Nephron (organoid): ENCODE data around the gene PDZD8.

Source experiments
- H3K27ac Mint-ChIP-seq, 3 experiments: 2 replicates each; pipeline ENCODE4 v1.8.0; 2020; ENCODE audit warnings: mixed read lengths in 3 of 3, mild to moderate bottlenecking in 2 of 3, moderate library complexity in 1 of 3
- H3K27me3 Mint-ChIP-seq: 2 replicates; pipeline ENCODE4 v1.8.0; 2021; ENCODE audit warnings: low read depth, mild to moderate bottlenecking, moderate library complexity, mixed read lengths
- H3K36me3 Mint-ChIP-seq: 2 replicates; pipeline ENCODE4 v1.8.0; 2020; ENCODE audit warnings: low read depth, mixed read lengths
- H3K4me1 Mint-ChIP-seq: 2 replicates; pipeline ENCODE4 v1.8.0; 2020; ENCODE audit warnings: mixed read lengths
- H3K4me3 Mint-ChIP-seq, 3 experiments: 2 replicates each; pipeline ENCODE4 v1.8.0; 2020; ENCODE audit warnings: mild to moderate bottlenecking in 3 of 3, mixed read lengths in 3 of 3, moderate library complexity in 2 of 3
- H3K9me3 Mint-ChIP-seq: 2 replicates; pipeline ENCODE4 v1.8.0; 2020; ENCODE audit warnings: mixed read lengths
- TF ChIP-seq, protein P1 (sequence below), 3 experiments: fragments of 200-600 bp; sonication (generic); IDR thresholded peaks; one replicate each; pipeline ENCODE4 v1.5.0; 2021; ENCODE audit warnings: antibody characterized with exemption in 3 of 3; ENCODE audit not compliant: unreplicated experiment in 3 of 3

PDZD8 gene

DNA sequence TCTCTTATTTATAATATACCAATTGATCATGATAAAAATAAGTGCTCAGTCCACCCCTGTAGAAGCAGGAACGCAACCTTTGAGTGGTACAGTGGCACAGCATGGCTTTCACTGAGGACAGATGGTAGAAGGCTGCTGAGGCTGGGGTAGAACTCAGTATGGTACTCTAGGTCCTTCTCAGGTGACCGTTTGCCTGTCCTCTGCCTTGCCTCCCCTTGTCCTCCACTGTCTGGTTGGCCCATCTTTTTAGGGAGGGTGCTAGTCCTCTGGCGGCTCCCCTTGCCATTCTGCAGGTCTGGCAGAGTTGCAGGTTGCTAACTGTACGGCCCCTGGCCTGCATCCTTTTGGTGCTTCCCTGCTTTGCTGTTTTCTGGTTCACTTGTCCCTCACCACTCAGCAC, 107.0 kb downstream of the PDZD8 start:
- no peak overlapping the region for H3K4me3 Mint-ChIP-seq
- TF ChIP-seq, protein P1, sequence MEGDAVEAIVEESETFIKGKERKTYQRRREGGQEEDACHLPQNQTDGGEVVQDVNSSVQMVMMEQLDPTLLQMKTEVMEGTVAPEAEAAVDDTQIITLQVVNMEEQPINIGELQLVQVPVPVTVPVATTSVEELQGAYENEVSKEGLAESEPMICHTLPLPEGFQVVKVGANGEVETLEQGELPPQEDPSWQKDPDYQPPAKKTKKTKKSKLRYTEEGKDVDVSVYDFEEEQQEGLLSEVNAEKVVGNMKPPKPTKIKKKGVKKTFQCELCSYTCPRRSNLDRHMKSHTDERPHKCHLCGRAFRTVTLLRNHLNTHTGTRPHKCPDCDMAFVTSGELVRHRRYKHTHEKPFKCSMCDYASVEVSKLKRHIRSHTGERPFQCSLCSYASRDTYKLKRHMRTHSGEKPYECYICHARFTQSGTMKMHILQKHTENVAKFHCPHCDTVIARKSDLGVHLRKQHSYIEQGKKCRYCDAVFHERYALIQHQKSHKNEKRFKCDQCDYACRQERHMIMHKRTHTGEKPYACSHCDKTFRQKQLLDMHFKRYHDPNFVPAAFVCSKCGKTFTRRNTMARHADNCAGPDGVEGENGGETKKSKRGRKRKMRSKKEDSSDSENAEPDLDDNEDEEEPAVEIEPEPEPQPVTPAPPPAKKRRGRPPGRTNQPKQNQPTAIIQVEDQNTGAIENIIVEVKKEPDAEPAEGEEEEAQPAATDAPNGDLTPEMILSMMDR (IDR thresholded peaks at IDR 0.05; ENCODE audit: unreplicated experiment in 3 of 3): no peak
- H3K36me3 Mint-ChIP-seq: no peaks in the 10 kb centered on the region
- no peak overlapping the region for H3K27ac Mint-ChIP-seq
- H3K27me3 Mint-ChIP-seq: no peaks in the 10 kb centered on the region
- H3K4me1 Mint-ChIP-seq: no peaks in the 10 kb centered on the region
- no peaks in the 10 kb centered on the region for H3K9me3 Mint-ChIP-seq

DNA sequence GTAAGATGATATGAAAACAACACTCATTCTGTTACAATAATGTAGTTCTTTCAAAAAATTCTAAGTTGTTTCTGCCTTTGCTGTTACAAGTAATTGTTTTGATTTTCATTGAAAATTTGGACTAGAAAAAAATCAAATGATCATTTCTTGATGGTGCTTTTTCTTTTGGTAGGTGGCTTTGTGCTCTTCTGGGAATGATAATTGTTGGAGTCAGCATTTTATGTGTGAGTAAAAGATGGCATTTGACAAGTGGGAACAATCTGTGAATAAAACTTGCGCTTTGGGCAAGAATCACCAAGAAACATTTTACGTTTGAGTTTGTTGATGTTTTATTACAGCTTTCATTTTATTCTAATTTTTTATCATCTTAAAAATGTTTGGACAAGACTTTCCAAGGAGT, 108.4 kb downstream of the PDZD8 start:
- Mint-ChIP-seq H3K4me1 (no peaks in the 10 kb centered on the region), H3K4me3 (no peak overlapping the region), H3K27me3 (peaks cover 8% of the 10 kb centered on the region), H3K9me3 (no peaks in the 10 kb centered on the region), H3K36me3 (no peaks in the 10 kb centered on the region), H3K27ac (no peak overlapping the region)
- TF ChIP-seq, protein P1 (IDR thresholded peaks at IDR 0.05; ENCODE audit: unreplicated experiment in 3 of 3): no peak

DNA sequence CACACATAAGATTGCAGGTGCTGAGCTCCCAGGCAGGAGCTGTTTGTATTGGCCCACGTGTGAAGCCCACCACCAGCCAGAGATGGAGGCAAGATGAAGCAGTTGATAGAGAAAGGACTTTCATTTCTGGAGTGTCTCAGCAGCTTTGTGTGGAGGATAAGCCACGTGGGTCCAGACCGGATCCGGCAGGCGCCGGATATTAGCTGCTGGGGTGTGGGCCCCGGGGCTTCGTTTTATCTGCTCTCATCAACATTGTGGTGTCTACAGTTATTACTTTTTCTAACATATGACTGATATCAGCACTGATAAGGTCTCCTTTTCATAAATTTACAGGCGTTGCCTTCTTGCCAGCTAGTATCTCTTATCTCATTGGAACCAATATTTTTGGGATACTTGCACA, 108.8 kb downstream of the PDZD8 start:
- H3K36me3 Mint-ChIP-seq: no peaks in the 10 kb centered on the region
- no peaks in the 10 kb centered on the region for H3K4me1 Mint-ChIP-seq
- H3K27ac Mint-ChIP-seq: no peak overlapping the region
- no peaks in the 10 kb centered on the region for H3K9me3 Mint-ChIP-seq
- TF ChIP-seq, protein P1 (IDR thresholded peaks at IDR 0.05; ENCODE audit: unreplicated experiment in 3 of 3): no peak
- no peak overlapping the region for H3K4me3 Mint-ChIP-seq
- peaks cover 12% of the 10 kb centered on the region for H3K27me3 Mint-ChIP-seq

DNA sequence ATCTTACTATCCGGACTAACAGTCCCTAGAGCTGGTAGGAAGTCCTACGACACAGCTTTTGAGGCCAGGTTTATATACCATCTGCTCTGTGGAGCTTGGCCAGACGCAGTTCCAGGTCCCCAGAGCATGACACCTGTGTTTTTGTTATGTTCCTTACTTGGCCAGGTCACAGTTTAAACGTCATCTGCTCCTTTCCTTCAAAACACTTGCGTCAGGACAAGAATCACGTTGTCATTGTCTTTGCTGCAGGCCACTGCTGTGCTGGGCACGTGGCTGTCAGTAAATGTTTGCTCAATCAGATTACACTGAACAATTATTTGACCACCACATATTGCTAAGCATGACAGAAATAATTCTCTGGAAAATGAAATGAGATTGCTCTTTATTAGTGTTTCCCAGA, 110.5 kb downstream of the PDZD8 start:
- Mint-ChIP-seq H3K4me1 (no peaks in the 10 kb centered on the region), H3K4me3 (no peak overlapping the region), H3K27ac (no peak overlapping the region), H3K36me3 (no peaks in the 10 kb centered on the region), H3K27me3 (peaks cover 18% of the 10 kb centered on the region), H3K9me3 (no peaks in the 10 kb centered on the region)
- TF ChIP-seq, protein P1 (IDR thresholded peaks at IDR 0.05; ENCODE audit: unreplicated experiment in 3 of 3): no peak

DNA sequence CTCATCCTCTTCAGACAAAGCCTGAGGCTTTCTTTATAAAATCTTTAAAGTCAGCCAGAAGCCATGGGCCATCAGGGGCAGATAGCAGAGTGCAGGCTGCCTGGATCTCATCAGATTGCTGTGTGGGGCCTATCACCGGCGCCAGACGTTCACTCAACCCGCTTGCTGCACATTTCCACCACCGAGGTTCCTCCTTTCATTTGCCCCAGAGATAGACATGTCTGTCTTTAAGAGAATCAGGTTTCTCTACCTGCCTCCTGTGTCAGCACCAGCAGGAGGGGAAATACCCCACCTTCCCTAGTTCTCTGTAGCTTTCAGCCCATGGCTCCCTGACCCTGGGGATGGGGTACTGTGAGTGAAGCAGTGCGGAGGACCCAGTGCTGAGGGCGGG, 112.3 kb downstream of the PDZD8 start:
- Mint-ChIP-seq H3K36me3 (no peaks in the 10 kb centered on the region), H3K27ac (no peak overlapping the region), H3K9me3 (no peaks in the 10 kb centered on the region), H3K4me3 (no peak overlapping the region), H3K27me3 (peaks cover 29% of the 10 kb centered on the region), H3K4me1 (no peaks in the 10 kb centered on the region)
- TF ChIP-seq, protein P1 (IDR thresholded peaks at IDR 0.05; ENCODE audit: unreplicated experiment in 3 of 3): no peak

DNA sequence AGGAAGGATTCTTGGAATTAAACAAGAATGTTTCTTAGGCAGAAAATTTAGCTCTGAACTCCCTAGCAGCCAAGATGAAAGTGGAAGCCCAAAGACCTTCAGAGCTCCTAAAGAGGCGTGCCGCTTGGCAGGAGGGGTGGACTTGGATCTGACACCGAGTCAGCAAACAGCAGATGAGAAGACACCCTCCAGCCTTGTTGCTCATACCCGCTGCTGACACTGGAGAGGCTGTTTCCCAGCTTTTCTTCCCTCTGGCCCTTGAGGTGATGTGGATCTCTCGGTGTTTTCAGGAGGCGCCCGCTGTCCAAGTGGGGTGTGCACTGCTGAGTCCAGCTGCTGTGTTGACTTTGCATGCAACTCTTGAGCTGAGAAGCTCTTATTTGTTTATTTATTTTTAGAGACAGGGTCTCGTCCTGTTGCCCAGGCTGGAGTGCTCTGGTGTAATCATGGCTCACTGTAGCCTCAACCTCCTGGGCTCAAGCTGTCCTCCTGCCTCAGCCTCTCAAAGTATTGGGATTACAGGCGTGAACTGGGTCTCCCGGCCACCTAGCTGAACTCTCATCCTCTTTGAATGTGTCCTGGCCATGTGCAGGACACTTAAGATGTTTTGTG, 112.8 kb downstream of the PDZD8 start:
- TF ChIP-seq, protein P1 (IDR thresholded peaks at IDR 0.05; ENCODE audit: unreplicated experiment in 3 of 3): no peak
- H3K27me3 Mint-ChIP-seq: peaks cover 29% of the 10 kb centered on the region

More for the DNA sequence above, 112.8 kb downstream of the PDZD8 start:
- Mint-ChIP-seq H3K9me3 (no peaks in the 10 kb centered on the region), H3K36me3 (no peaks in the 10 kb centered on the region), H3K4me1 (no peaks in the 10 kb centered on the region), H3K27ac (no peak overlapping the region), H3K4me3 (no peak overlapping the region)
